Endothelial cell of umbilical vein (primary cell): Measurements from ENCODE around the gene TRAK1. TPM values are rescaled to one million over a fixed set of nuclear protein-coding genes. Genes with fewer than 3 reads are reported as not detected.

ENCODE experiments used
- BruUV-seq: library from RNA; stranded (reverse); fragments of 400-500 nt; replicated peaks from 2 replicates; lab custom pipeline; 2021; lab: Mats Ljungman, UMichigan
- CTCF ChIA-PET: fragments of 300-600, 350-600 bp; sonication (Branson Sonifier 250); formaldehyde crosslinking; loops from one replicate; lab custom pipeline; 2021; ENCODE audit warnings: antibody characterized with exemption, inconsistent platforms; lab: Charles Lee
- POLR2A ChIA-PET: fragments of 300-600, 350-600 bp; sonication (Branson Sonifier 250); formaldehyde crosslinking; loops from one replicate; lab custom pipeline; 2021; ENCODE audit warnings: antibody characterized with exemption, inconsistent platforms; lab: Charles Lee
- DNase-seq: peaks from one replicate; pipeline ENCODE4 v3.0.0-alpha.2; 2011; ENCODE audit warnings: low read depth, low spot score
- FAIRE-seq: peaks from 2 replicates; lab custom pipeline; 2011; peaks lifted over from hg19 to GRCh38; lab: Jason Lieb, UNC
- H2AFZ ChIP-seq: 2 replicates; pipeline ENCODE4 v1.6.0; 2012; ENCODE audit warnings: low read depth, low read length, control low read depth, inconsistent platforms
- H3K27ac ChIP-seq: 2 replicates; pipeline ENCODE4 v1.5.1; 2011; ENCODE audit warnings: low read depth, mild to moderate bottlenecking, control low read depth, low read length, moderate library complexity; ENCODE audit not compliant: insufficient read depth
- H3K27me3 ChIP-seq, 2 experiments: 2 replicates each; pipeline versions ENCODE4 v1.6.0 to v1.6.1; 2011; ENCODE audit warnings: low read length in 2 of 2, mixed read lengths in 1 of 2; ENCODE audit not compliant: control insufficient read depth in 2 of 2, insufficient read depth in 2 of 2
- H3K36me3 ChIP-seq, 2 experiments: 2 replicates in 1 of 2; 3 replicates in 1 of 2; pipeline ENCODE4 v1.5.1; 2011; ENCODE audit warnings: low read length in 2 of 2, mild to moderate bottlenecking in 1 of 2, moderate library complexity in 1 of 2; ENCODE audit not compliant: control insufficient read depth in 2 of 2, insufficient read depth in 2 of 2; ENCODE audit errors: extremely low read depth in 1 of 2
- H3K4me1 ChIP-seq: 3 replicates; pipeline ENCODE4 v1.5.1; 2011; ENCODE audit warnings: mild to moderate bottlenecking, low read length; ENCODE audit not compliant: control insufficient read depth, insufficient read depth; ENCODE audit errors: extremely low read depth
- H3K4me2 ChIP-seq: 2 replicates; pipeline ENCODE4 v1.6.1; 2011; ENCODE audit warnings: low read length, control low read depth, mixed read lengths; ENCODE audit not compliant: insufficient read depth
- H3K4me3 ChIP-seq, 3 experiments: fragments of 200-600 bp in 1 of 3; sonication (generic), shearing (Covaris generic) in 1 of 3; replicated peaks in 1 of 3; 2 replicates each; pipeline ENCODE4 v1.5.1; 2011 to 2016; ENCODE audit warnings: control low read depth in 3 of 3, low read length in 3 of 3, mild to moderate bottlenecking in 2 of 3, inconsistent platforms in 1 of 3, low read depth in 1 of 3, moderate library complexity in 1 of 3; ENCODE audit not compliant: insufficient read depth in 1 of 3
- H3K79me2 ChIP-seq: 2 replicates; pipeline ENCODE4 v1.6.0; 2012; ENCODE audit warnings: low read length, inconsistent platforms; ENCODE audit not compliant: control insufficient read depth, insufficient read depth
- H3K9ac ChIP-seq: replicated peaks from 2 replicates; pipeline ENCODE3; 2011; ENCODE audit warnings: low read length, control low read depth; ENCODE audit not compliant: insufficient read depth; ENCODE audit errors: extremely low read depth
- H3K9me1 ChIP-seq: replicated peaks from 3 replicates; pipeline ENCODE4 v1.6.0; 2011; ENCODE audit warnings: mild to moderate bottlenecking, low read length; ENCODE audit not compliant: control insufficient read depth, insufficient read depth; ENCODE audit errors: extremely low read depth
- H3K9me3 ChIP-seq: replicated peaks from 2 replicates; pipeline ENCODE4 v1.5.1; 2012; ENCODE audit warnings: low read length, inconsistent platforms; ENCODE audit not compliant: control insufficient read depth, insufficient read depth
- H4K20me1 ChIP-seq: replicated peaks from 2 replicates; pipeline ENCODE3; 2011; ENCODE audit warnings: mild to moderate bottlenecking, low read length; ENCODE audit not compliant: control insufficient read depth, insufficient read depth; ENCODE audit errors: extremely low read depth
- EZH2 ChIP-seq: IDR thresholded peaks from 2 replicates; pipeline ENCODE4 v1.6.1; 2012; ENCODE audit warnings: borderline replicate concordance, low read depth, mild to moderate bottlenecking, moderate library complexity, low read length, inconsistent platforms; ENCODE audit not compliant: severe bottlenecking
- FOS ChIP-seq: IDR thresholded peaks from 2 replicates; pipeline ENCODE4 v1.6.1; 2011; ENCODE audit warnings: mild to moderate bottlenecking, low read length, moderate library complexity, borderline replicate concordance; ENCODE audit not compliant: insufficient read depth
- GATA2 ChIP-seq: IDR thresholded peaks from 2 replicates; pipeline ENCODE4 v1.7.0; 2011; ENCODE audit warnings: low read depth, mild to moderate bottlenecking, moderate library complexity, mixed read lengths, low read length; ENCODE audit not compliant: insufficient read length, insufficient read depth
- JUN ChIP-seq: IDR thresholded peaks from 2 replicates; pipeline ENCODE4 v1.6.1; 2011; ENCODE audit warnings: borderline replicate concordance, low read depth; ENCODE audit not compliant: insufficient read length, insufficient read depth
- MAX ChIP-seq: IDR thresholded peaks from 2 replicates; pipeline ENCODE4 v1.6.1; 2011; ENCODE audit not compliant: insufficient read depth, insufficient read length
- MYC ChIP-seq: IDR thresholded peaks from one replicate; pipeline ENCODE4 v1.6.1; 2011; ENCODE audit warnings: mild to moderate bottlenecking, low read depth, low read length
- POLR2A ChIP-seq: IDR thresholded peaks from 2 replicates; pipeline ENCODE4 v1.6.1; 2012; ENCODE audit warnings: low read depth, mild to moderate bottlenecking, control low read depth, low read length
- POLR2AphosphoS5 ChIP-seq: IDR thresholded peaks from 2 replicates; pipeline ENCODE4 v1.6.1; 2012; ENCODE audit warnings: low read depth, mild to moderate bottlenecking, control low read depth, low read length, moderate library complexity; ENCODE audit not compliant: insufficient read depth
- dilution Hi-C: fragments of 300-500 bp; cut with MboI; formaldehyde crosslinking; loops from one replicate; pipeline ENCODE4 v1.15.0; 2019; ENCODE audit warnings: low sequenced_read_pairs; ENCODE audit not compliant: extremely low pct_ligation_motif_present
- intact Hi-C: fragments of 100-400 bp; cut with micrococcal nuclease; formaldehyde crosslinking; loops from one replicate; pipeline ENCODE4 v1.10.0; 2022
- polyA plus RNA-seq, 4 experiments: library from polyadenylated mRNA; depleted of rRNA in 3 of 4; stranded (reverse) in 3 of 4; unstranded in 1 of 4; fragments of >200 nt; gene quantifications; 2 replicates each; pipeline versions ENCODE4 v1.2.1 to v1.2.3, GENCODE V29; 2011 to 2012; ENCODE audit warnings: missing spikeins in 1 of 4
- total RNA-seq: library from RNA; stranded (reverse); gene quantifications from 2 replicates; pipeline ENCODE4 v1.2.3, GENCODE V29; 2021
- TF ChIP-seq, protein P1 (sequence below), 2 donors: IDR thresholded peaks; 1 replicate in 1 of 2; 2 replicates in 1 of 2; pipeline ENCODE4 v1.5.1; 2011; ENCODE audit warnings: low read length in 2 of 2, mild to moderate bottlenecking in 2 of 2, moderate library complexity in 2 of 2, control low read depth in 1 of 2, inconsistent platforms in 1 of 2, low read depth in 1 of 2; ENCODE audit not compliant: insufficient read depth in 1 of 2; ENCODE audit errors: extremely low read depth in 1 of 2

TRAK1 gene
- total and polyA plus RNA-seq, 2 donors (not counting 3 experiments of a cell fraction or from before 2014, with no cell fraction given), result 38.5 to 59.6 TPM

GRCh38 chr3:42222942-42223693 lies 132.0 kb downstream of the TRAK1 start:
- Histone ChIP-seq H3K9me3 (no peaks in the 10 kb centered on the region), H3K9me1 (no peaks in the 10 kb centered on the region), H4K20me1 (no peaks in the 10 kb centered on the region), H3K27me3 (no peaks in the 10 kb centered on the region), H3K36me3 (peaks cover 3 to 37% of the 10 kb centered on the region in 2 experiments), H3K9ac (no peak overlapping the region), H3K4me1 (no peaks in the 10 kb centered on the region), H3K79me2 (no peaks in the 10 kb centered on the region), H3K27ac (no peak overlapping the region), H3K4me2 (no peak overlapping the region), H3K4me3 (no peak overlapping the region), H2AFZ (no peak overlapping the region)
- TF ChIP-seq EZH2, result no peak
- no peak for TF ChIP-seq FOS
- TF ChIP-seq POLR2AphosphoS5, result no peak
- no peak for TF ChIP-seq MAX
- no peak for TF ChIP-seq JUN
- TF ChIP-seq GATA2, result no peak
- TF ChIP-seq, protein P1, sequence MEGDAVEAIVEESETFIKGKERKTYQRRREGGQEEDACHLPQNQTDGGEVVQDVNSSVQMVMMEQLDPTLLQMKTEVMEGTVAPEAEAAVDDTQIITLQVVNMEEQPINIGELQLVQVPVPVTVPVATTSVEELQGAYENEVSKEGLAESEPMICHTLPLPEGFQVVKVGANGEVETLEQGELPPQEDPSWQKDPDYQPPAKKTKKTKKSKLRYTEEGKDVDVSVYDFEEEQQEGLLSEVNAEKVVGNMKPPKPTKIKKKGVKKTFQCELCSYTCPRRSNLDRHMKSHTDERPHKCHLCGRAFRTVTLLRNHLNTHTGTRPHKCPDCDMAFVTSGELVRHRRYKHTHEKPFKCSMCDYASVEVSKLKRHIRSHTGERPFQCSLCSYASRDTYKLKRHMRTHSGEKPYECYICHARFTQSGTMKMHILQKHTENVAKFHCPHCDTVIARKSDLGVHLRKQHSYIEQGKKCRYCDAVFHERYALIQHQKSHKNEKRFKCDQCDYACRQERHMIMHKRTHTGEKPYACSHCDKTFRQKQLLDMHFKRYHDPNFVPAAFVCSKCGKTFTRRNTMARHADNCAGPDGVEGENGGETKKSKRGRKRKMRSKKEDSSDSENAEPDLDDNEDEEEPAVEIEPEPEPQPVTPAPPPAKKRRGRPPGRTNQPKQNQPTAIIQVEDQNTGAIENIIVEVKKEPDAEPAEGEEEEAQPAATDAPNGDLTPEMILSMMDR (IDR thresholded peaks at IDR 0.05; ENCODE audit: extremely low read depth in 1 of 2, insufficient read depth in 1 of 2, low read depth in 1 of 2, low read length in 2 of 2), result no peak
- TF ChIP-seq POLR2A, result no peak
- TF ChIP-seq MYC, result no peak
- intact Hi-C loops, result no loop called here
- no TSS peak for BruUV-seq
- FAIRE-seq (no peak), DNase-seq (no peak)
- CTCF ChIA-PET, result interaction anchor here (1.0 to 1.2 kb wide), 2 partner anchors 32 to 221 kb away, joined by 3 to 4 read pairs; no protein-coding TSS in a partner anchor
- POLR2A ChIA-PET, result no interaction called here
- dilution Hi-C loops, result no loop called here
